NCI-H1092 (cell line): ENCODE measurements around the gene RGS6.

Experiments
- DNase-seq: peaks from one replicate; lab custom pipeline; 2025; lab: John Stamatoyannopoulos, UW

The RGS6 gene

DNA sequence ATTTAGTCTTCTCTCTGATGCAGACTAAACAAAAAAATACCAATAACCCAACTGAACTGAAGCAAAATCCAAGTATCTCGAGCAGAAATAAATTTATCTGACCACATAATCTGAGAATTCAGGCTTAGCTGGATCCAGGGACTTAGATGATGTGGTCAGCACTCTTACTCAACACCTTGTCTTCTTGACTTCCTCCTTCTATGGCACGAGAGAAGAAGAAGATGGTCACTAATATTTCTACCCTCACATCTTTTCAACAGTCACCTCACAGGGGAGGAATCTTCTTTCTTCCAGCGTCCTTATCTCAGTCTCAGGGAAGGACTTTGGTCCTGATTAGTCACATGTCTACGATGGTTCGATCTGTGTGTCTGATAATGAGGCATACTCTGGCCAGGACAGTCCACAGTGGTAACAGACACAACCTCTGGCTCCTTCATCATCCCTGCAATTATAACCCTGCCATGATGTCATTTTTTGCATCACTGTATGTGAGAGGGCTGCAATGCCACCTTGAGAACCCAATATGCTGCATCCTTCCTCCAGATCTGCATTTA is 15.8 kb downstream of the RGS6 start:
- DNase-seq, result no peak

DNA sequence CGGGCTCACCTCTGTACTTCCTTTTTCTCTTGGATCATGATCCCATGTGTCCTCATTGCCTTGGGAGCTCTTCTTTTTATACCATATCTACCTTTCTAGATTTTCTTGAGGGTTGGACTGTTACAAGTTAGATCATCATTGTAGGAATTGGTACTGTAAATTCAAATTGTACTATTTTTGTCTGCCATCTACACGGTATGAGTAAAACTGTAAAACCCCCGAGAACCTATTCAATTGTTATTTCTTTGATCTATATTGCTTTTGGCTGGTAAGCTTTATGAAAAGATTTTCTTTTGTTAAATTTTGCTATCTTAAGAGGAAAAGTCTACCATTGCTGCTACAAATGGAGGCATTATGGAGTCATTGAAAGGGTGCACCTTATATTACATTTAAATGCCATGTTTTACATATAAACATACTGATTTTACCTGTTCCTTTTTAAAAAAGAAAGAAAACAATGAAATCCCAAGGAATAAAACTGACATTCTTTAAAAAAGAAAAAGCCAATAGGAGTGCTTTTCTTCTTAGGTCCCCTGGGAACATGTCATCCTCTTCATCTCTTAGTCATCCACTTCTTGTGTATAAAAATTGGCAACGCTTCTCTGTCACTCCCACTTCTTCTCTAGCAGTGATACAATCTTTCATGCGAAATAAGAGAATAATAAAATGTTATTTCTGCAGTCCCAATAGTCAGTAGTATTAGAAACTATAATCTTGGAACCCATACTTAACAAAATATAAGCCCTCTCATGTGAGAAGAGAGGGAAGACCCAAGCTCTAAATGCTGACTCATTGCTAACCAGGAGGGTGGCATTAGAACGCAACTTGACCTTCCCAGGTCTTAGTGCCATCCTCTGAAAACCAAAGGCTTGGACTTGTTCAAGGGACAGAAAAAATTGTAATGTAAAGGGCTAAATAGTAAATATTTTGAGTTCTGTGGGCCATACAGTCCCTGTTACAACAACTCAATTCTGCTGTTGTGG is 20.4 kb downstream of the RGS6 start:
- no peak for DNase-seq

DNA sequence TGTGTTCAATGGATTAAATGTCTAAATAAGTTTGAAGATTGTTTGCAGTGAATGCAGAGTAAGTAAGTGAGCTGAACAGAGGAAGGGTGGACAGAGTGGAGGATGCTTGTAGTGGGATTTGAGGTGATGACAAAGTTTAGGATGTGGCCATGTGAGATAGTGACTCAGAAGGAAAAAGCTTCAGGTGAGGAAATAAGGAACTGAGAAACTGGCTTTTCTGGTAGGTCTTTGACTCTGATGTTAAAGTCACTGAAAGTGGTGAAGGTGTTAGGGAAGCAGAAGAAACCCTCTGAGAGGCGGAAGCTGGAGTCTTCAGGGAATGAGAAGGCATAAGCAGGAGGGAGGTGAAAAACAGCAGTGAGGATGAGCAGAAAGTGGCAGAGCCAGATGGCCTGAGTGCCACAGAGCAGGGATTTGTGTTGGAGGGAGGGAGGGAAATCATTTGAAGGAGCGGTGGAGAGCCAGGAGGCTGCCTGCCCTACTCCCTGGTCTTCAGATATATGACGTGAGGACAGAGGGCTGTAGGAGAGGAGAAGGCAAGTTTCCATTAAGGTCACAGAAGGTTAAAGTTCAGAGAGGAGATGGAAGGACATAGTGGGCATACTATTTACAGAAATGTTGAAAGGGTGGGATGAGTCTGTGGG is 24.8 kb downstream of the RGS6 start:
- DNase-seq, result no peak

DNA sequence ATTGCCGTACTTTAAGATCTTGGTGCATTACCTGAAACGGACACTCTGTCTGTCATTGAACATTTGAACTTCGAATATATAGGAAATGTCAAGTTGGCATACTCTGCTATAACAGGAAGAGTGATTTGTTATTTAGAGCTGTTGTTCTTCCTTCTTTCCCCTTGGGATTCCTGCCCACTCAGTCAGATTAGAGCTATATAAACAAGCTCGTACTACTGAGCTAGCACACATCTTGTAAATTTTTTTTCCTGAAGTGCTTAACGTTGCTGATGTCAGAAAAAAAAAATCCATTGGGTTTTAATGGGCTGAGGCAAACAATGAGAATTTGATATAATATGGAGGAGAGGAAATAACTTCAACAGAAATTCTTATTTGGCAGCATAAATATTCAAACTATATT is 26.8 kb downstream of the RGS6 start:
- DNase-seq, result no peak

DNA sequence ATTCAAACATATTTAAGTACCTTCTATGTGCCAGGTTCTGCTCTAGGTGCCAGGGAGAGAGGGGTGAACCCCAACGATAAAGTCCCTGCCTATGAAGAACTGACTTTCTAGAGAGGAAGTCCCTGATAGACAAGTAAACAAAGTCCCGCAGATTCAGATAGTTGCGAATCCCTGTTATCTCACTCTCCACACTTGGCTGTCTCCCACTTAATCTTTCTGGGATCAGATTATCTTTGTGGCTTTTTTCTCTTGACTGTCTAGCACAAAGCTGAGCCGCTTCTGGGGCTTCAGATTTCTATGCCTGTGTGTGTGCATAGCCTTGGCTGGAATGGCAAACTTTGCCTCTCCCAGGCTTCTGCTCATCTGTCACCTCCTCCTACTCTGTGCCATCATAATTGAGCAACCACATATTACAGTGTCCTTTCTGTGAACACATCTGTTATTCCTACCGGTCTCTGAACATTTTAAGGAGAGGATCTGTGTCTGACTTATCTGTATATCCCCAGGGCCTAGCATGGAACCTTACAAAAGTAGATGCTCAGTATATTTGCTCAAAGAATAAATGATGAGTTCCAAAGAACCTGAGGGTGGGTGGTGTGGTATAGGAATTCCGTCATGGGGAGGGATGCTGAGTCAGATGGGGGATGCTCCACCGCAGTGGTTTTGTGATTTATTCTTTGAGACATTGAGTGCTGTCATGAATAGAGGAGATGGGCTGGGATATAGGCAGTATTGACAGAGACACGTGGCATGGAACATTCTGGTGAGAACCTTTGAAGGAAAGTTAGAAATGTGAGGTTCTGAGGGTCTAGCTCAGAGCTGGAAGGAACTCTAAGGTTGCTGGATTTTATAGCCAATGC is 28.5 kb downstream of the RGS6 start:
- no peak for DNase-seq

DNA sequence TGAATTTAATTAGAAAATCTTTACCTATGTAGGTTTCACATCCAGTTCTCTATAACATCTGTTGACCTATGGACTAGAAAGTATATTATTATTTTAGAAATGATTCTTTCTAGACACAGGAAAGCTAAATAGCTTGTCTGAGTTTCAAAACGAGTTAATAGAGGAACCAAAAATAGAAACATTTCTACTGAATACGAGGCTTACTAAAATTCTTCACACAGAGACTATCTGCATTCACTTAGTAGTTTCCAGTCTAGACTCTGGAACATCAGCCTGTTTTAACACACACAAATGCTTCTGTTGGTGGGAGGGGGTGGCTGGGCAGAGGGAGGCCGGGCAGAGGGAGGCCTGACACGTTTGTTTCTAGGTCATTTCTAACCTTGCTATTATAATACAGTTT is 29.7 kb downstream of the RGS6 start:
- DNase-seq, result no peak

DNA sequence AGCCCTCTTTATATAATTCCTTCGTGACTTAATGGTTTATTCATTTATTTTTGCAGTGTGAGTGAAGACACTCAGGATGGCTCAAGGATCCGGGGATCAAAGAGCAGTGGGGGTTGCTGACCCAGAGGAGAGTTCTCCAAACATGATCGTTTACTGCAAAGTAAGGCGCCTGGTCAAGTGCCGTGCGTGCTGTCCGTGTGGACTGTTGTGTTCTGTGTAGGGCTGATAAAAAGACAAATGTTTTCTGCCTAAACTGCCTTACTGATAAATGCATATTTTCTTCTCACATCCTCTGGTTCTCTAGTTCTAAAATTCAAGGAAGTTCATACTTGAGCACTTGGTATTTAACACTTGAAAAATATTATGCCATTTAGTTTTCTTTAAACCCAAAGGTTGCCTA is 32.5 kb downstream of the RGS6 start:
- no peak for DNase-seq

DNA sequence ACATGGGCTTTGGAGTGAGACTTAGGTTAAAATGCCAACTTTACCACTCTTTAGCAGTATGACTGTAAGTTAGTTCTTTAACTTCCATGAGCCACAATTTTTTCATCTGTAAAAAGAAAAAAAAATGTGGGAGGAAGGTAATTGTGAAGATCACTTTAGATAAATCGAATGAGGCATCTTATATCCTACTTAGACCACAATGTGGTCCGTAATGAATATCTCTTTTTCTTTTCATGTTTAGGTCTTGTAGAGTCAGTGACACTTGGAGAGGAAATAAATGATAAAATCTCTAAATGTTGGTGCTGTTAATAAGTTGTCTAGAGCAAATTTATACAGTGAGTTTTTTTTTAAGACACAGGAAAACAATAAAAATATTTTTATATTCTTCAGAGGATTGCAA is 34.3 kb downstream of the RGS6 start:
- no peak for DNase-seq

DNA sequence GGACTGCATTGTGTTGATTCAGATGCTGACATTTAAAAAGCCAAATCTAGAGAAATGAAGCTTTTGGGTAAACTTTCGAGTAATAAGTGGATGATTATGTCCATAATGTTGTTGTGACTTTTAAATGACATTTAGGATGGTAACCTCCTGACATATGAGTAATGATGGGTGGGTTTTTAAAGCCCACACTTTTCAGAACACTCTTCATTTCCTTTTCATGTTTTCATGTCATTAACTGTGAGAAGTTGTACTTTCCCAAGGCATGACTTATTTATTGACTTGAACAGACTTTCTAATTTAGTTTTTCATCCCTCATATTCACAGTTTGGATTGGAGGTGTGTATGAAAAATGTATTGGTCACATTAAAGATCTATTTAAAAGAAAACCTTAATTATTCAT is 35.5 kb downstream of the RGS6 start:
- DNase-seq, result no peak

DNA sequence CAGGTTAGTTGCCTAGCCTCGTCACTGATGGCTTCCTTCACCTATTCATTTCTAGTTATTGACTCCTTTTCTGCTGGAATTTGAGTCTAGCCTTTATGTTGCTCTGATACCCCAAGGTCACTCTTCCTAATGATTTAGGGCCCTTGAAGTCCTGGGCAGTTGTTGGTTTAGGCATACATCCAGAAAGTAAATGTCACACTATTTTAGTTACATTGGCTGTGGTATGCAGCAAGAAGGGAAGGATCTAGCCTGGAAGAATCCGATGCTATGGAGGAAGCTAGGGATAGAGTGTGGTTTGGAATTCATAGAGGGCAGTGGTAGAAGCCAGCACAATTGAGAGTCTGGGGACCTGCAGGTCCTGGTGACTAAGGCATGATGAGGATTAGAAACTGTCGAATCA is 38.0 kb downstream of the RGS6 start:
- no peak for DNase-seq

DNA sequence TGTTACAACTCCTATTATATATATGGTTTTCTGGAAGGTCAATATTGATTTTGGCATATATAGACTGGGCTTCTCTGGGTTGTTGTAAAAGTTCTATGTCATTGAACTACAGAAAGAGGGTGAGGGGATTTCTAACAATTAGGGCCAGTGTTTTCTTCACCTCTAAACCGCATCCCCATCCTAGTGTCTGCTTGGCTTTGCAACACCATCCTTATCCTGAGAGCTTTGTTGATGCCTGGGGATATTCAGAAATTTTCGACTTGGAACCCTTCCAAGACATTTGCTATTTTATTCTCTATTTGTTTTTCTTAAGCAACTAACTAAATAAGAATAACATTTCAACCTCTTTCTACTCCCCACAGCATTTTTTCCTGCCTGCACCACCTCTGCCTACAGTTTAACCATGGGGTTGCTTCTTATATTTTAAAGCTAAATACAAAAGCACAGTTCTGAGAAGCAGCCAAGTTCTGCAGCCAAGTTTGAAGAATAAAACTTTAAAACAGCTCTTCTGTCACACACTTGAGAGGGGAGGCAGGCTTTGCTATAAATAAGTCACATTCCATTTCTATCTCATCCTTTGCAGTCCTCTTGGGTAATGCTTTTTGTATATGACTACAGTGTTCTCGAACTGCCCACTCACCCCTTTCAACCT is 53.4 kb downstream of the RGS6 start:
- DNase-seq, result no peak

DNA sequence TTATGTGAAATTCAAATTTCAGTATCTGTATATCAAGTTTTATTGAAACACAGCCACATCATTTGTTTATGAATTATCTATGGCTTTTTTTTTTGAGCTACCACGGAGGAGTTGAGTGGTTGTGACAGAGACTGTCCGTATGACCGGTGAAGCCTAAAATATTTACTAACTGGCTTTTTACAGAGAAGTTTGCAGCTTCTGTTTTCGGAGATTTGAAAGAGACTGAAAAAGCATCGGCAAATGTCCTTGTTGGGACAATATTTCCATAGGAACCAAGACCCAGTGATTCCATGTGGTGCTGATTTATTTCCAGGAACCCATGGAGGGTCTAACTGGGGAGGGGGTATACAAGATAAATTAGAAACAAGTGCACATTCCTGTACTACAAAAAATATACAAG is 56.2 kb downstream of the RGS6 start:
- no peak for DNase-seq

DNA sequence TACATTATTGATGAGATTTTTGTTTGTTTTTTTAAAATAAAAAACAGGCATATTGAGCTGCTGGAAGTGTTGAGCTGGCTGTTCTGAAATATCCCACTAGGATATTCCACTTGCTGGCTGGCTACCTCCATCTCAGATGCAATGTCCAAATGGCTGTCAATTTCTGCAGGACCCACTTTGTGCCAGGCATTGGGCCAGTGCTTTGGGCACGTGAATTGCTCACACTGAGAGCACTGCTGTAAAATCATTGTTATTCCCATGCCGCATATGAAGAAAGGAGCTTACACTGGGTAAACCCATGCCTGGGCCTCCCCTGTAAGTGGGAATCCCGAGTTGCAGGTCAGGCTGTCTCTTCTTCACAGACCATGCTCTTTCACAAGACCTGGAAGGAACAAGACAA is 56.7 kb downstream of the RGS6 start:
- DNase-seq, result no peak

DNA sequence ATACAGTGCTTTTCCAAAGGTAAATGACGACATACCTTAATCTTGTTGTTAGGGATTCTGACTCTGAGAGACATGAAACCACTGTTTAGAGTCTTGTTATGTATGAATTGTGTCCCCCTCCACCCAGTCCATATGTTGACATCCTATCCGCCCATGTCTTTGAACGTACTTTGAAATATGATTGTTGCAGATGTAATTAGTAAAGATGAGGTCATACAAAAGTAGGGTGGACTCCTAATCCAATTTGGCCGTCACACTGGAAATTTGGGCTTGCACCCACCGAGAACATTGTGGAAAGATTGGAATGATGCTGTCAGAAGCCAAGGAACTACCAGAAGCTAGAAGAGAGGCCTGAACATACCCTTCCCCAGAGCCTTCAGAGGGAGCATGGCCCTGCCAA is 62.2 kb downstream of the RGS6 start:
- no peak for DNase-seq

DNA sequence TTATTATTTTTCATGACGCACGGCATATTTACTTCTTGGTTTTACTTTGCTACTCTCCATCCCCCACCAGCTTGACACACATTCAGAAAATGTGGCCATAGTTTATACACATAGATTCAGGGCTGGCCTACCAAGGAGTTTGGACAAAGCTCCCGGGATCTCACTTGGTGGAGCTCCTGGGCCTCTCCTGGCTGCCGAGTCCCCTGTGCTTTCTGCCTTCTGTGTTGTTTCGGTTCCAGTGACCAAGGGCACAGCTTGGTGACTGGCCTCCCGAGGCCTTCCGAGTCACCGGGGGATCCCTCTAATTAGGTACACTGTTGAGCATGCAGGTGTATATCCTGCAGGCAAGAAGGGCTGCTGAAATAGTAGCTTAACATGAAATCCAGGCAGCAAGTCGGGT is 63.5 kb downstream of the RGS6 start:
- no peak for DNase-seq

DNA sequence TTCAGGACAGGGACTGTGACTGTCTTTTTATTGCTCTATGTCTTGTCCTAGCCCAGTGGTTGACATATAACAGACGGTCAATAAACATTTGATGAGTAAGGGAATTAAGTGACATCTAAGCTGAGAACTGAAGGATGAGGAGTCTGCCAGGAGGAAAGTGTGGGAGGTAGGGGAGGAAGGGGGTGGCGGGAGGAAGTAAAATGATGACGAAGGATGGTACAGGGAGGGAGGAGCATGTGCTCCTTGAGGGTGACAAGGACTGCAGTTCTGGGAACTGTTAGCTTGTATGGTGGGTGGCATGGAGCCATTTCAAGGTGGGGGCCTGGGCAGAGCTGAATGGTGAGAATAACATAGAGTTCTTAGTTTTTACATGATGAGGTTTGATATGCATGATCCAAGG is 64.4 kb downstream of the RGS6 start:
- no peak for DNase-seq

DNA sequence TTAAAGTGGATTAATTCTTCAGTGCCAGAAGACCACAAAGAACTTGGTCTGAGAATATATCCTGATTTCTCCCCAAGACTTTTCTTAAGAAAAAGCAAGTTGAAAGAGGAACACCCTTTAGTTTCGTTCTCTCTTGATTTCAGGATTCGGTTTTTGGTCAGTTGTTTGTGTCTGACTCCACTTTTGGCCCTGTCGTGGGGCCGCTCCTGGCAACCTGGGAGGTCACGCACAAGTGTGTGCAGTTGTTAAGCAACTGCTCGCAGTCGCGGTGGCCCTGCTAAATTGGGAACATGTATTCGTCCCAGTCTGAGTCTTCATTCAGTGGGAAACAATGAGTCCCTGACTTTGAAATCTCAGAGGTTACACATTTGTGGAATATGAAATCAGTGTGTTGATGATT is 68.7 kb downstream of the RGS6 start:
- no peak for DNase-seq

DNA sequence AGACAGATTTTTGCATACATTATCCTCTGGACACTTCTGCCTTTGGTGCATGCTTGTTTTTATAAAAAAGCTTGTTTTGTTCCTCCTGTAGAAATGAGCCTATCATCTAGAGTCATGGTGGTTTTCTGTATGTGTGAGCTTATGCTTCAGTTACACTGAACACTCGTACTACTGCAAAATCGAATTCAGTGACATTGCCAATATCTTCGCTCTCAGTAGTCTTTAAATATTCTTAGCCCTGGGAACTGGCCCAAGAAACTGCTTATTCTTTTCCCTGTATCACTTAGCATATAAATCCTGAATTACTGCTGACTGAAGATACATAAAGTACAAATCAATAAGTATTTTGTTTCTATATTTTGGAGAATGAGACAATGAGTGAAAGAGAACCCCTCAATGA is 70.5 kb downstream of the RGS6 start:
- no peak for DNase-seq

DNA sequence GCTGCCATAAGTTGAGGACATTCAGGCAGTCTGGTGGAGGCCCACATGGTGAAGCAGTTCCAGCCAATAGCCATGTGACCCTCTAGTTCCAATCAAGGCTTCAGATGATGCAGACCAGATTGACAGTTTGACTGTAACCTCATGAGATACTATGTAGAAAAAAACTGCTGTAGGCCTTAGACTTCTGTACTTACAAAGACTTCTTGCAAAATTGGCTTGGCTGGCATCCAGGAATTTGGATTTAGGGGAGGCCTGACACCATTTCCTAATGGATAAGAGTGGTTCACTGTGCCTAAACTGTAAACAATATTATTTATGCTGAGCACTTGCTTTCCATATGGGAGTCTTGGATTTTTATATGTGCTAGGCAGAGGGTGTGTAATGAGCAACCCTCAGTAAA is 76.4 kb downstream of the RGS6 start:
- no peak for DNase-seq

DNA sequence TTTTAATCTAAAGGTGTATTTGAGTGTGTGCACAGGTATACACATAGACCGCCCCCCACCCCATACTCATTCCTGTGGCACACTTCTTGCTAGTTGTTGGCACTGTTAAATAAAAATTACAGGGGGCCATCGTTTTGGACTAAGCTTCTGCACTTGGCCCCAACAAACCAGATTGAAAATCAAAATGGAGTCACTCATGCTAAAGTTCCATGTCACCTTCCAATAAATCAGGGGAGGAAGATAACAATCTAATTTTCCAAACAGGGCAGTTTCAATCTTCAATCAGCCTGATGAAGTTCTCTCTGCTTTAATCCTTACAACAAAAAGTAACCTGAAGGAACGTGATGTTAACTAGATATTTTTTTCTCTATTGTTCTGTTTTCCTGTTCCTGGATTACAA is 78.2 kb downstream of the RGS6 start:
- DNase-seq, result no peak

DNA sequence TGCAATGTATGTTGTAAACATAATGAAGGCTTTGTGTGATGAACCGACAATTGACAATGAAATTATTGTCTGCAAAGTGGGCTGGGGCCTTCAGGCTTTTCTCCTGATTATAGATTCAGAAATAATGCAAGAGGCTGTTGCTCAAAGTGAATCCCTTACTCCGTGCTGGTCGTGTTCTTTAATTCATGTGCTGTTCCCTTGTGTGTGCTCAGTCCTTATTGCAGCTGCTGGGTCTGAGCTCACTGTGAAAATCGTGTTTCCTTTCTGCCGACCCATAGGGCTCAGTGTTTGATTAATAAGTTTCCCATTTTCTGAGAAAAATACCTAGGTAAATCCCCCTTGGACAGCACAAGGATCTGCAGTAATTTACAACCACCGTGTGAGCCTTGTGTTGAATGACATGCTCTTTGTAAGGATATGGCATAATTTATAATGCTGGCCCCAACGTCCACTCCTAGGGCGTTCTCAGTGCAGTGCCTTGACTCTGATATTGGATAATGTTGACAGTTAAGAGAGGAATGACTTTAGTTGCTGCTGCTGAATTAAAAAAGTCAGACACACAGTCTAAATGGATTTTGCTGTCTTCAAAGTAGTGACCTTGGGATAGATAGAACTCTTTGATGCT is 81.6 kb downstream of the RGS6 start:
- no peak for DNase-seq
